ENCODE measurements around the gene RIN1.
A peak's percentile ranks its signal among the peaks of the same experiment; 100 is the strongest.
"Not testable (repeated sequence)": the region's sequence is repeated elsewhere in the genome, so short reads cannot be mapped to it uniquely, and the experiment has no call there.

Gene RIN1

DNA sequence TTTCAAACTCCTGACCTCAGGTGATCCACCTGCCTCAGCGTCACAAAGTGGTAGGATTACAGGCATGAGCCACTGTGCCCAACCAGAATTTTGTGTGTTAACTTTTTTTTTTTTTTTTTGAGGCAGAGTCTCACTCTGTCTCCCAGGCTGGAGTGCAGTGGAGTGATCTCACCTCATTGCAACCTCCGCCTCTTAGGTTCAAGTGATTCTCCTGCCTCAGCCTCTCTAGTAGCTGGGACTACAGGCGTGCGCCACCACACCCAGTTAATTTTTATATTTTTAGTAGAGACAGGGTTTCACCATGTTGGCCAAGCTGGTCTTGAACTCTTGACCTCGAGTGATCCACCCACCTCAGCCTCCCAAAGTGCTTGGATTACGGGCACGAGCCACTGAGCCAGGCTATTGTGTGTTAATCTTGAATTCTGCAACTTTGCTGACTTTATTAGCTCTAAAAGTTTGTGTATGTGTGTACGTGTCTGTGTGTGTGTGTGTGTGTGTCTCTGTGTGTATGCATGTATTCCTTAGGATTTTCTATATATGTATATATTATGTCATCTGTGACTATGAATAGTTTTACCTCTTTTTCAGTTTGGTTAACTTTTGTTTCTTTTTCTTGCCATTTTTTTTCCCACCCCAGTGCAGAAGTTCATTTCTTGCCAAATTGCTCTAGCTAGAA, 14.5 kb upstream of the RIN1 start:
- H3K9ac ChIP-seq (ENCODE audit: low read depth in 1 of 2, low read length in 2 of 2), result peak overlapping the region in 1 of 2 donors; percentile 44
- not testable (repeated sequence) for H3K27me3 ChIP-seq (ENCODE audit: control insufficient read depth in 2 of 2, insufficient read depth in 2 of 2, low read length in 2 of 2); H3K9me3 ChIP-seq (ENCODE audit: control insufficient read depth in 2 of 2, low read length in 2 of 2); H3K36me3 ChIP-seq (ENCODE audit: control insufficient read depth in 2 of 2, insufficient read depth in 2 of 2, low read length in 2 of 2)
- peak overlapping the region; percentile 74 to 94 for H3K27ac ChIP-seq (ENCODE audit: low read depth in 2 of 2, low read length in 2 of 2)
- peak overlapping the region; percentile 23 to 49 for H3K4me3 ChIP-seq (ENCODE audit: low read length in 2 of 2)
- H3K4me1 ChIP-seq (ENCODE audit: control insufficient read depth in 2 of 2, insufficient read depth in 2 of 2, low read length in 2 of 2), result peaks cover 21 to 45% of the 10 kb centered on the region in 2 donors

DNA sequence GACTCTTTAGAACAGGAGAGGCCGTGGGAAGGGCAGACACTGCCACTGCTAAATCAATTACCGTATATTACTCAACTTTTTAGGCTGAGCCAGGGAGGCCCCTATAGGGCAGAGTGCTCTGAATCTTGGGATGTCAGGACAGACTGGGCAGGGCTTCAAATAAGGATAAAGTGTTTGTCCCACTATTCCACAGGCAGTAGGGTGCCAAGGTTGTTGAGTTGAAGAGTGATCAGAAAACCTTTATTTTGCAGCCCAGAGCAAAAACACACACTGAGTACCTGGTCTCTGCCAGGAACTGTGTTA, 12.8 kb upstream of the RIN1 start:
- peak overlapping the region; percentile 25 to 30 for H3K27ac ChIP-seq (ENCODE audit: low read depth in 2 of 2, low read length in 2 of 2)
- no peaks in the 10 kb centered on the region for H3K36me3 ChIP-seq (ENCODE audit: control insufficient read depth in 2 of 2, insufficient read depth in 2 of 2, low read length in 2 of 2)
- H3K4me3 ChIP-seq (ENCODE audit: low read length in 2 of 2), result no peak overlapping the region
- no peaks in the 10 kb centered on the region for H3K27me3 ChIP-seq (ENCODE audit: control insufficient read depth in 2 of 2, insufficient read depth in 2 of 2, low read length in 2 of 2)
- no peaks in the 10 kb centered on the region for H3K9me3 ChIP-seq (ENCODE audit: control insufficient read depth in 2 of 2, low read length in 2 of 2)
- H3K4me1 ChIP-seq (ENCODE audit: control insufficient read depth in 2 of 2, insufficient read depth in 2 of 2, low read length in 2 of 2), result peaks cover 34 to 57% of the 10 kb centered on the region in 2 donors
- H3K9ac ChIP-seq (ENCODE audit: low read depth in 1 of 2, low read length in 2 of 2), result peak overlapping the region in 1 of 2 donors; percentile 33

DNA sequence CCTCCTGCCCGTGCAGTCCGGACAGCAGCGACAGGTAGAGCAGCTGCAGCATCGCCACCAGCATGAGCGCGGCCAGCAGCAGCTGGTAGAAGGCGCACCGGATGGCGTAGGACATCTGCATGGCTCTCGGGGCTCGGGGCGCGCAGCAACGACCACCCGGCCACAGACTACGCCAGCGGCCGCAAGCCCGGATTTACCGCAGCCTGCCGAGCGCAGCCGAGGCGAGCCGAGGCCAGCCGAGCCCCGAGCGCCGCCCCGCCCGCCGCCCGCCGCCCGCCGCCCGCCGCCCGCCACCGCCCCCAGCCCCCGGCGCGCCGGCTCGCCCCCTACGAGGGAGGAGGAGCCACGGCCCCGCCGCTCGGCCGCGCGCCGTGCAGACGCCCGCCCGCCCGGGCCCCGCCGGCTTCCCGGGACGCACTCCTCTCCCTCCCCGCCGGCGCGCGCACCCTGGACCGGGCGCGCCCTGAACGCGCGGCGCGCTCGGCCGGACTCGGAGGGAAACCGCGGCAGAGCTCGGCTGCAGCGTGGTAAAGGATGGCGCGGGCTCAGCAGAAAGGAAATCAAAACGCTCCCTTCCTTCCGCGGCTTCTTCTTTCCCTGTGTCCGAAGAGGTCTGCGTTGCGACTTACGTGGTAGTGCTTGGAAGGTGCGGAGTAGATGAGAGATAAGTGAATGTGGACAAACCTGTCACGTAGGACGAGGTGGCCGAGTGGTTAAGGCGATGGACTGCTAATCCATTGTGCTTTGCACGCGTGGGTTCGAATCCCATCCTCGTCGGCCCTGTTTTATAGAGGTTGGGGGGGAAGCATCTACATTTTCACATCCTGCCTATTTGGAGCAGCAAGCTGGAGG, 11.4 kb upstream of the RIN1 start, which contains the start of gene B4GAT1:
TSS of gene B4GAT1 (minus strand) at position 205 of the 852 bp plus-strand sequence. CDS start at position 121, 84 bp downstream.
- Histone ChIP-seq H3K9ac (ENCODE audit: low read depth in 1 of 2, low read length in 2 of 2) (peak within 1 kb of the TSS; percentile 91 to 97), H3K27ac (ENCODE audit: low read depth in 2 of 2, low read length in 2 of 2) (peak within 1 kb of the TSS; percentile 93 to 94), H3K9me3 (ENCODE audit: control insufficient read depth in 2 of 2, low read length in 2 of 2) (no peaks in the 10 kb centered on the region), H3K27me3 (ENCODE audit: control insufficient read depth in 2 of 2, insufficient read depth in 2 of 2, low read length in 2 of 2) (no peaks in the 10 kb centered on the region), H3K4me3 (ENCODE audit: low read length in 2 of 2) (peak within 1 kb of the TSS; percentile 83 to 96), H3K36me3 (ENCODE audit: control insufficient read depth in 2 of 2, insufficient read depth in 2 of 2, low read length in 2 of 2) (peaks cover 0 to 2% of the 10 kb centered on the region in 2 donors), H3K4me1 (ENCODE audit: control insufficient read depth in 2 of 2, insufficient read depth in 2 of 2, low read length in 2 of 2) (peaks cover 40 to 56% of the 10 kb centered on the region in 2 donors)

DNA sequence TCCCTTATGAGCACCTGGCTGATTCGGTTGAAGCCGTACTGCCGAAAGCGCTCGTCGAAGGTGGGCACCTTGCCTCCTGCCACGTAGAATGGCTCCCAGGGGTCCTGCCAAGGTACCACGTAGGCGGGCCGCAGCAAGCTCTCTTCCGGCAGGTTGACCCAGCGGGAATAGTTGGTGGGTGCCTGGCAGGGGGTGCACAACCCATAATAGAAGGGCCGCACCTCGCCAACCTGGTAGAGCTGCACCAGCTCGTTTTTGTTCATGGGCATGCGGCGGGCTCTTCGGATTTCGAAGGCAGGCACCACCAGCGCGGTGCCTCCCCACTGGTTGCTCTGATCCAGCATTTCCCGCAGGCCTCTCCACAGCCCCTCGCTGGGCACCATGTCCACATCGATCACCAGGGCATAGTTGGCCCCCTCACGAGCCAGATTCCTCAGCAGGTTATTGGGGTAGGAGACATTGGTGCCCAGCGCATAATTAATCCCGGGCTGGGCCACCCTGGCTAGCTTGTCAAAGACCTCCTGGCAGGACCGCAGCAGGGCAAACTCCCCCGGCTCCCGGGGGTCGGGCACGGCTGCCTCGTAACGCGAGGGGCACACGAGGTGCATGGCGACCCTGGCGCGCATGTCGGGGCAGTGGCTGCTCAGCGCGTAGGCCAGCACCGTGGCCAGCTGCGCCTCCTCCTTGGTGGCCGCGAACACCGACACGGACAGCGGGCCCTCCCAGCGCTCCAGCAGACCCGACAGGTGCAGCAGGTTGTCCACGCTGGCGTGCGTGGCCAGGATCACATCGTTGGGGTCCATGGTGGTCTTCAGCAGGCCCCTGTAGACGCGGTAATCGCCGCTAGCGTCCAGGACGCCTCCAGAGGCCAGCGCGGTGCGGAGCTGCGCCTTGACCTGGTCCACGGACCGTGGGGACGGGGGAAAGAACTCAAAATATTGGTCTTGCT, 10.5 kb upstream of the RIN1 start:
- Histone ChIP-seq H3K9ac (ENCODE audit: low read depth in 1 of 2, low read length in 2 of 2) (peak overlapping the region; percentile 91 to 97), H3K4me1 (ENCODE audit: control insufficient read depth in 2 of 2, insufficient read depth in 2 of 2, low read length in 2 of 2) (peaks cover 39 to 52% of the 10 kb centered on the region in 2 donors), H3K9me3 (ENCODE audit: control insufficient read depth in 2 of 2, low read length in 2 of 2) (no peaks in the 10 kb centered on the region), H3K4me3 (ENCODE audit: low read length in 2 of 2) (peak overlapping the region; percentile 83 to 96), H3K27me3 (ENCODE audit: control insufficient read depth in 2 of 2, insufficient read depth in 2 of 2, low read length in 2 of 2) (no peaks in the 10 kb centered on the region), H3K36me3 (ENCODE audit: control insufficient read depth in 2 of 2, insufficient read depth in 2 of 2, low read length in 2 of 2) (peaks cover 5 to 6% of the 10 kb centered on the region in 2 donors), H3K27ac (ENCODE audit: low read depth in 2 of 2, low read length in 2 of 2) (peak overlapping the region; percentile 93 to 94)

DNA sequence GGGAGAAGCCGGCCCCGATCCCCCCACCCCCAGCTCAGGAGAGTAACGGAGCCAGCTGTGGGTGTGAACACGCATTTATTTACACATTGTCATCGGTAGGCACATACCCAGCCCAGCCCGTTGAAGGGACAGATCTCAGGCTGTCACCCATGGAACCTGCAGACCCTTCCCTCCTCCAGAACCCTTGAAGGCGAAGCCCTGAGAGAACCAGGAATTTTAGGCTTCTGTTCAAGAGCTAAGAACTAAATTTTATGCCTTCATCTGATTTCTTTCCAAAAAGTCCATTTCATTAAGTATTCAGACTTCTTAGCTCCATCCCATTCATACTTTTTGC, 9.0 kb upstream of the RIN1 start:
- Histone ChIP-seq H3K36me3 (ENCODE audit: control insufficient read depth in 2 of 2, insufficient read depth in 2 of 2, low read length in 2 of 2) (peaks cover 20% of the 10 kb centered on the region in 2 donors), H3K9ac (ENCODE audit: low read depth in 1 of 2, low read length in 2 of 2) (peak overlapping the region; percentile 94 to 95), H3K27ac (ENCODE audit: low read depth in 2 of 2, low read length in 2 of 2) (peak overlapping the region; percentile 76 to 83), H3K9me3 (ENCODE audit: control insufficient read depth in 2 of 2, low read length in 2 of 2) (no peaks in the 10 kb centered on the region), H3K4me3 (ENCODE audit: low read length in 2 of 2) (peak overlapping the region; percentile 96), H3K27me3 (ENCODE audit: control insufficient read depth in 2 of 2, insufficient read depth in 2 of 2, low read length in 2 of 2) (no peaks in the 10 kb centered on the region), H3K4me1 (ENCODE audit: control insufficient read depth in 2 of 2, insufficient read depth in 2 of 2, low read length in 2 of 2) (peaks cover 37 to 46% of the 10 kb centered on the region in 2 donors)

DNA sequence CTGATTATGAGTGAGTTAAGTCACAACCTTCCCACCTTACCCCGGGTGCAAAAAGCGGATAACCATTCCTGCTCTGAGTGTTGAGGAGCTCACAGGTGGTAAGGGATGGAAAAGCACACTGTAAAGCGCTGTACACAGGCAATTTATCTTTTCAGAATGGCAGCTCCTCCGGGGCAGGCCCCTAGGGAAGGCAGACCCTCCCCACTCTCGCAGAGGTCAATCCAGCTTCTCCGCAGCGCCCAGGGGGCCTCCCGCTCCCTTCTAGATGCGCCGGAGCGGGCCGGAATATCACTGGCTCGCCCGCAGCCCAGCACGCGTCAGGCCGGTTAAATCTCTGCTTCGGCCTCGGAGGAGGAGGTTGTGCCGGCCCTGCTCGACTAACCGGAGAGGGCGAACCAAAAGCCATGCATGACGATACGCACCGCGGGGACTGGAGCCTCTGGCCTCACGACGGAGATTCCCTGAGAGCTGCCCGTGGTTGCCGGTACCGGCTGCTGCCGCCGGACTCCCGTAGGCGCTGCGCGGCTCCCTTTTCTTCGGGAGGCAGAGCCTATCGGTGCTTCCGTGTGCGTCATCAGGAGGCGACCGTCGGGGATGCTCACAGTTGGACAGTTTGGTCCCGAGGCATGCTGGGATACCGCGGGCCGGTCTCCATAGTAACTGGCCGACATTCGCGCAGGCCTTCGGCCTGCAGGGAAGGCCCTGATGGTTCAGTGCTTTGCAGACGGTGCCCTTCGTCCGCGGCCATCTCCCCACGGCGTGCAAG, 8.5 kb upstream of the RIN1 start, which contains the start of gene BRMS1:
TSS of gene BRMS1 (minus strand) at position 555 of the 766 bp plus-strand sequence. CDS start 2,870 bp downstream, outside the sequence.
- no peaks in the 10 kb centered on the region for H3K9me3 ChIP-seq (ENCODE audit: control insufficient read depth in 2 of 2, low read length in 2 of 2)
- peak within 1 kb of the TSS; percentile 94 to 95 for H3K9ac ChIP-seq (ENCODE audit: low read depth in 1 of 2, low read length in 2 of 2)
- peak within 1 kb of the TSS; percentile 76 to 83 for H3K27ac ChIP-seq (ENCODE audit: low read depth in 2 of 2, low read length in 2 of 2)
- peaks cover 37 to 43% of the 10 kb centered on the region in 2 donors for H3K4me1 ChIP-seq (ENCODE audit: control insufficient read depth in 2 of 2, insufficient read depth in 2 of 2, low read length in 2 of 2)
- no peaks in the 10 kb centered on the region for H3K27me3 ChIP-seq (ENCODE audit: control insufficient read depth in 2 of 2, insufficient read depth in 2 of 2, low read length in 2 of 2)
- peak within 1 kb of the TSS; percentile 96 for H3K4me3 ChIP-seq (ENCODE audit: low read length in 2 of 2)
- peaks cover 23 to 26% of the 10 kb centered on the region in 2 donors for H3K36me3 ChIP-seq (ENCODE audit: control insufficient read depth in 2 of 2, insufficient read depth in 2 of 2, low read length in 2 of 2)

DNA sequence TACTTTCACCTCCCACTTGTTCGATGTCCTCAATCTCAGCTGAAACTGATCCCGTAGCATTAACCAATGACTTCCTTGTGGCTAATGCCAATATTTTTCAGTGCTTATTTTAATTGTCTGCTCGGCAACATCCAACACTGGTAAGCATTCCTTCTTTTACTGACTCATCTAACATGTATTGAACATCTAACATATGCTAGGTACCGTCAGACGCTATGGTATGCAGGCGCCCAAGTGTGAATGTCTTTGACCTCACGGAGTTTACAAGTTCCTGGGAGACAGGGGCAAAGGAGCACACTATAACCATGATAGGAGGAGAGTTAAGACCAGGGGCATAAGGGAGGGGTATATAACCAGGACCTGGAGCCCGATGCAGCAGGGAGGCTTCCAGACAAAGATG, 6.9 kb upstream of the RIN1 start:
- no peak overlapping the region for H3K9ac ChIP-seq (ENCODE audit: low read depth in 1 of 2, low read length in 2 of 2)

DNA sequence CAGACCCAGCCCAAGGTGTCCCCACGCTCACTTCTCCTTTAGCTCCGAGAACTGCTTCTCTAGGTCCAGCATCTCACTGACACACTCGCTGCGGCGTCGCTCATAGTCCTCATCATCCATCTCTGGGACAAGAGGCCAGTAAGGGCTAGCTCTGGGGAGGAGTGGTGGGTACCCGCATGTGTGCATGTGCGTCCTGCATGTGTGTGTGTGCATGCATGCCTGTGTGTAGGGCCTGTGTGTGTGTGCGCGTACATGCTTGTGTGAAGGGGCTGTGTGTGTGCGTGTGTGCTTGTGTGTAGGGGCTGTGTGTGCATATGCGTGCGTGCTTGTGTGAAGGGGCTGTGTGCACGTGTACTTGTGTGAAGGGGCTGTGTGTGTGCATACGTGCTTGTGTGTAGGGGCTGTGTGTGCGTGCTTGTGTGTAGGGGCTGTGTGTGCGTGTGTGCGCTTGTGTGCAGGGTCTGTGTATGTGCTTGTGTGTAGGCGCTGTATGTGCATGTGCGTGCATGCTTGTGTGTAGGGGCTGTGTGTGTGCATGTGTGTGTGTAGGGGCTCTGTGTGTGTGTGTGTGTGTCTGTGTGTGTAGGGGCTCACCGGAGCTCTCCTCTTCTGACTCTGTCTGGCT, 5.4 kb upstream of the RIN1 start:
- Histone ChIP-seq H3K9ac (ENCODE audit: low read depth in 1 of 2, low read length in 2 of 2) (no peak overlapping the region), H3K4me1 (ENCODE audit: control insufficient read depth in 2 of 2, insufficient read depth in 2 of 2, low read length in 2 of 2) (peaks cover 32 to 33% of the 10 kb centered on the region in 2 donors), H3K36me3 (ENCODE audit: control insufficient read depth in 2 of 2, insufficient read depth in 2 of 2, low read length in 2 of 2) (peaks cover 28 to 41% of the 10 kb centered on the region in 2 donors), H3K27me3 (ENCODE audit: control insufficient read depth in 2 of 2, insufficient read depth in 2 of 2, low read length in 2 of 2) (no peaks in the 10 kb centered on the region), H3K9me3 (ENCODE audit: control insufficient read depth in 2 of 2, low read length in 2 of 2) (no peaks in the 10 kb centered on the region), H3K4me3 (ENCODE audit: low read length in 2 of 2) (no peak overlapping the region), H3K27ac (ENCODE audit: low read depth in 2 of 2, low read length in 2 of 2) (no peak overlapping the region)

More for the DNA sequence above, 6.9 kb upstream of the RIN1 start:
- H3K27me3 ChIP-seq (ENCODE audit: control insufficient read depth in 2 of 2, insufficient read depth in 2 of 2, low read length in 2 of 2), result no peaks in the 10 kb centered on the region
- H3K27ac ChIP-seq (ENCODE audit: low read depth in 2 of 2, low read length in 2 of 2), result no peak overlapping the region
- H3K9me3 ChIP-seq (ENCODE audit: control insufficient read depth in 2 of 2, low read length in 2 of 2), result no peaks in the 10 kb centered on the region
- H3K4me1 ChIP-seq (ENCODE audit: control insufficient read depth in 2 of 2, insufficient read depth in 2 of 2, low read length in 2 of 2), result peaks cover 34 to 37% of the 10 kb centered on the region in 2 donors
- H3K4me3 ChIP-seq (ENCODE audit: low read length in 2 of 2), result no peak overlapping the region
- peaks cover 28 to 39% of the 10 kb centered on the region in 2 donors for H3K36me3 ChIP-seq (ENCODE audit: control insufficient read depth in 2 of 2, insufficient read depth in 2 of 2, low read length in 2 of 2)

All from mucosa of rectum (tissue), 2 donors.